Activated CD8-positive, alpha-beta memory T cell treated with anti-CD3 and anti-CD28 coated beads, Interleukin-2, amount 10 ng/mL, durations not matched to agents 7 days and 5 days (primary cell): ENCODE results near the gene ISM1. TPM values are rescaled to one million over a fixed set of nuclear protein-coding genes. Genes with fewer than 3 reads are reported as not detected.

Experiments
- ATAC-seq: fragments of 150-1000 bp; cut with Tn5 transposase; one replicate; pipeline ENCODE4 v1.10.0; 2021; ENCODE audit warnings: moderate library complexity
- CTCF ChIA-PET: fragments of 350-600 bp; sonication (Branson Sonifier 250); formaldehyde crosslinking; loops from one replicate; lab custom pipeline; 2021; ENCODE audit warnings: antibody characterized with exemption; lab: Charles Lee
- DNase-seq: peaks from one replicate; pipeline ENCODE4 v3.0.0-alpha.2; 2020
- H3K27ac Mint-ChIP-seq: one replicate; pipeline ENCODE4 v1.8.0; 2021; ENCODE audit warnings: mild to moderate bottlenecking, mixed read lengths
- H3K27me3 Mint-ChIP-seq: one replicate; pipeline ENCODE4 v1.8.0; 2021; ENCODE audit warnings: mixed read lengths
- H3K36me3 Mint-ChIP-seq: one replicate; pipeline ENCODE4 v1.8.0; 2021; ENCODE audit warnings: mild to moderate bottlenecking, mixed read lengths
- H3K4me1 Mint-ChIP-seq: one replicate; pipeline ENCODE4 v1.8.0; 2021; ENCODE audit warnings: mixed read lengths
- H3K4me3 Mint-ChIP-seq: one replicate; pipeline ENCODE4 v1.8.0; 2021; ENCODE audit warnings: mild to moderate bottlenecking, moderate library complexity, mixed read lengths
- H3K9me3 Mint-ChIP-seq: one replicate; pipeline ENCODE4 v1.8.0; 2022; ENCODE audit warnings: low read depth, mixed read lengths
- total RNA-seq, 2 experiments: library from RNA; stranded (reverse); gene quantifications; one replicate each; pipeline ENCODE4 v1.2.3, GENCODE V29; 2021

The ISM1 gene
- total RNA-seq, 2 experiments from 2014 or later: 0.12 to 0.23 TPM

- H3K9me3 Mint-ChIP-seq: no peaks in the 10 kb centered on the region
- ATAC-seq (no peak), DNase-seq (no peak)
- H3K36me3 Mint-ChIP-seq: no peaks in the 10 kb centered on the region
- CTCF ChIA-PET: no interaction called here
- no peak overlapping the region for H3K27ac Mint-ChIP-seq
- peaks cover 2% of the 10 kb centered on the region for H3K27me3 Mint-ChIP-seq
- no peaks in the 10 kb centered on the region for H3K4me1 Mint-ChIP-seq
- H3K4me3 Mint-ChIP-seq: no peak overlapping the region
Measured at GRCh38 chr20:13286052-13286451, 65.0 kb downstream of the ISM1 start.

GRCh38 chr20:13286607-13287006 lies 65.5 kb downstream of the ISM1 start:
- CTCF ChIA-PET: no interaction called here
- no peak for DNase-seq
- Mint-ChIP-seq H3K4me3 (no peak overlapping the region), H3K36me3 (no peaks in the 10 kb centered on the region), H3K4me1 (no peaks in the 10 kb centered on the region), H3K27me3 (peaks cover 2% of the 10 kb centered on the region), H3K9me3 (no peaks in the 10 kb centered on the region), H3K27ac (no peak overlapping the region)
- no peak for ATAC-seq

- ATAC-seq: no peak
- H3K9me3 Mint-ChIP-seq: no peaks in the 10 kb centered on the region
- no peak overlapping the region for H3K27ac Mint-ChIP-seq
- no peaks in the 10 kb centered on the region for H3K36me3 Mint-ChIP-seq
- no peak for DNase-seq
- H3K4me3 Mint-ChIP-seq: no peak overlapping the region
- no peaks in the 10 kb centered on the region for H3K4me1 Mint-ChIP-seq
- peaks cover 2% of the 10 kb centered on the region for H3K27me3 Mint-ChIP-seq
- CTCF ChIA-PET: no interaction called here
Measured at GRCh38 chr20:13288357-13288756, 67.3 kb downstream of the ISM1 start.

GRCh38 chr20:13289031-13289430 lies 68.0 kb downstream of the ISM1 start:
- H3K27me3 Mint-ChIP-seq: peaks cover 2% of the 10 kb centered on the region
- H3K4me1 Mint-ChIP-seq: no peaks in the 10 kb centered on the region
- CTCF ChIA-PET: no interaction called here
- H3K9me3 Mint-ChIP-seq: no peaks in the 10 kb centered on the region
- ATAC-seq (no peak), DNase-seq (no peak)
- no peak overlapping the region for H3K27ac Mint-ChIP-seq
- no peaks in the 10 kb centered on the region for H3K36me3 Mint-ChIP-seq
- no peak overlapping the region for H3K4me3 Mint-ChIP-seq

- peaks cover 2% of the 10 kb centered on the region for H3K27me3 Mint-ChIP-seq
- no peaks in the 10 kb centered on the region for H3K4me1 Mint-ChIP-seq
- H3K27ac Mint-ChIP-seq: no peak overlapping the region
- ATAC-seq: no peak
- H3K36me3 Mint-ChIP-seq: no peaks in the 10 kb centered on the region
- H3K4me3 Mint-ChIP-seq: no peak overlapping the region
- CTCF ChIA-PET: no interaction called here
- no peaks in the 10 kb centered on the region for H3K9me3 Mint-ChIP-seq
- no peak for DNase-seq
Measured at GRCh38 chr20:13290724-13291123, 69.7 kb downstream of the ISM1 start.

- ATAC-seq (no peak), DNase-seq (no peak)
- H3K27ac Mint-ChIP-seq: no peak overlapping the region
- peaks cover 2% of the 10 kb centered on the region for H3K27me3 Mint-ChIP-seq
- no peaks in the 10 kb centered on the region for H3K36me3 Mint-ChIP-seq
- CTCF ChIA-PET: no interaction called here
- no peak overlapping the region for H3K4me3 Mint-ChIP-seq
- no peaks in the 10 kb centered on the region for H3K9me3 Mint-ChIP-seq
- no peaks in the 10 kb centered on the region for H3K4me1 Mint-ChIP-seq
Measured at GRCh38 chr20:13291157-13291556, 70.1 kb downstream of the ISM1 start.

DNA sequence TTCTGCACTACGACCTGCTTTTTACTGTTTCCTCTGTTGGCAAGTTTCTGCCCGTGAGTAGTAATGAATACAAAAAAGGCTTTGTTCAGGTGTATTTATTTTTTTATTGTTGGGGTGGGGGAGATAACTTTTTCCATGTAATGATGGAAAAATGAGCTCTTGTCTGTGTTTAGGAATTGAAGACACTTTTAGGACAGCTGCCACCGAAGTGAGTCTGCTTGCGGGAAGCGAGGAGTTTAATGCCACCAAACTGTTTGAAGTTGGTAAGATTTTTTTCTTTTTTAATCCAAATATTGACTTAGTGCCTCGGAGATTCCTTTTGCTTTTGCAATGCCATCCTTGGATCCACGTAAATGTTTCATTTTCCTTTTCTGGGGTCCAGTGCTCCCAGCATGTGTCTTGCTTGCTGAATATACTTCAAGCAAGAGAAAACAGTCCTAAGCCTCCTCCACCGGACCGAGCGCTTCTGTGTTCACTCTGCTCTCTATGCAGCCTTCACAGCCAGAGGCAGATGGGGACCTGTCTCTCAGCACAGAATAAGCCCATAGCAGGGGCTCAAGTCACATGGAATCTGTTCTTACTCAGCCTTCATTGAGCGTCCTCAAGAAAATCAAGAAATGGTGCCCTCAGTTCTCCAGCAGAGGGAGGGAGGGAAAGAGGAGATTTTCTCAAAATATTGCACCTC lies 71.3 kb downstream of the ISM1 start:
- CTCF ChIA-PET: interaction anchor here (0.8 kb wide), 1 partner anchor 11 kb away, joined by 3 read pairs; no protein-coding TSS in a partner anchor
- Mint-ChIP-seq H3K4me1 (no peaks in the 10 kb centered on the region), H3K36me3 (no peaks in the 10 kb centered on the region), H3K4me3 (no peak overlapping the region), H3K27me3 (peaks cover 2% of the 10 kb centered on the region), H3K9me3 (no peaks in the 10 kb centered on the region), H3K27ac (no peak overlapping the region)
- no peak for ATAC-seq
- no peak for DNase-seq

- ATAC-seq (no peak), DNase-seq (no peak)
- H3K27me3 Mint-ChIP-seq: no peaks in the 10 kb centered on the region
- CTCF ChIA-PET: no interaction called here
- no peaks in the 10 kb centered on the region for H3K9me3 Mint-ChIP-seq
- no peaks in the 10 kb centered on the region for H3K4me1 Mint-ChIP-seq
- H3K27ac Mint-ChIP-seq: no peak overlapping the region
- H3K36me3 Mint-ChIP-seq: no peaks in the 10 kb centered on the region
- no peak overlapping the region for H3K4me3 Mint-ChIP-seq
Measured at GRCh38 chr20:13294522-13294921, 73.4 kb downstream of the ISM1 start.

DNA sequence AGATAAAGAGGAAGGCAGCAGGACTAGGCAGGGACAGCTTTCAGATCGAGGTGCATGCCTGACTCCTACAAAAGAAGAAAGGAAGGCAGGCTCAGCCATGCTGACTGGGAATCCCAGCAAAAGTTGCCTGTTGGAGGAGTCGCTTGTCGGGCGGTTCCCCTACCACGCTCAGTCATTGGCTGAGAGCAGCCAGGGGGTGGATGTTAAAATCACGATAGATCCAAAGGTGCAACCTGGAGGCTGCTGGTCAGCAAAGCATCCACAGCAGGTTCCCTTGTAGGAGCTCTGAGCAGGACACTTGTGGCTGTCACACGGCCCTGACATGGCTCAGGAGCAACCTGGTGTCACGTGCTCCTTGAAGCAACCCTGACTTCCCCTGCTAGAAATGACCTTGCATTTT lies 74.6 kb downstream of the ISM1 start:
- H3K27me3 Mint-ChIP-seq: no peaks in the 10 kb centered on the region
- H3K36me3 Mint-ChIP-seq: no peaks in the 10 kb centered on the region
- CTCF ChIA-PET: no interaction called here
- no peaks in the 10 kb centered on the region for H3K9me3 Mint-ChIP-seq
- no peak for DNase-seq
- H3K27ac Mint-ChIP-seq: no peak overlapping the region
- no peak overlapping the region for H3K4me3 Mint-ChIP-seq
- ATAC-seq: no peak
- H3K4me1 Mint-ChIP-seq: no peaks in the 10 kb centered on the region

- H3K36me3 Mint-ChIP-seq: no peaks in the 10 kb centered on the region
- no peaks in the 10 kb centered on the region for H3K4me1 Mint-ChIP-seq
- ATAC-seq: no peak
- H3K4me3 Mint-ChIP-seq: no peak overlapping the region
- no peaks in the 10 kb centered on the region for H3K27me3 Mint-ChIP-seq
- H3K27ac Mint-ChIP-seq: no peak overlapping the region
- DNase-seq: no peak
- CTCF ChIA-PET: no interaction called here
- H3K9me3 Mint-ChIP-seq: no peaks in the 10 kb centered on the region
Measured at GRCh38 chr20:13296070-13296469, 75.0 kb downstream of the ISM1 start.

DNA sequence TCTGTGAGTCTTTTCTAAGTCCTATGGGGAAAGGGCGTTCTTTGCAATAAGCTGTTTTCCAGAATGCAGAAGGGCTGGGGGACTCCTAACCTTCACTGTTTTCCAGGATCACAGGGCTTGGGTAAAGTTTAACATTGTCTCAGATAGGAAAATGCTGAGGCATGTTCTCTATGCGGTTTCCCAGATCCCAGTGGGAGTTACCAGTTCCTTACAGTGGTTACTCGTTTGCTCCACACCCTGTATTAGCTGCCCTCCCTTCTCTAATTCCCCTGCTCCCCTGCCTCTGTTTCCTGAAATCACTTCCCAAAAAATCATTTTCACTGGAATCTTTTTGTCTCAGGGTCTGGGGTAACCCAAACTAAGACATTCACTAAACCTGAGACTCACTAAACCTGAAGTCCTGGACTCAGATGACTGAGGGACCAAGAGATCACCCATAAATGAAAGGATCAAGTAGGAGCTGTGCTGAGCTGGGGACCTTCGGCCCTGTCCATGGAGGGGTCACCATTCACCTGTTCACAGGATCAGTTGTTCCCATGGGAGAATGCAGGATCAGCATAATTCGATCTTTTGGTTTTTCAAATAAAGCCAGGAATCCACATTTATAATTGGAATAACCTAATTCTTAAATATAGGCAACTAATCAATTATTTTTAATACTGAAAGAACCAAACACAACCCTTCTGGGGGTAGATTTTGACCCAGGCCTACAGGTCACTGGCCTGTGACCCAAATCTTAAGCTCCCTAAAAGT lies 76.2 kb downstream of the ISM1 start:
- Mint-ChIP-seq H3K27me3 (no peaks in the 10 kb centered on the region), H3K9me3 (no peaks in the 10 kb centered on the region), H3K4me1 (no peaks in the 10 kb centered on the region), H3K36me3 (no peaks in the 10 kb centered on the region), H3K27ac (no peak overlapping the region), H3K4me3 (no peak overlapping the region)
- CTCF ChIA-PET: no interaction called here
- DNase-seq: no peak
- no peak for ATAC-seq

- no peak overlapping the region for H3K27ac Mint-ChIP-seq
- H3K27me3 Mint-ChIP-seq: no peaks in the 10 kb centered on the region
- CTCF ChIA-PET: no interaction called here
- H3K4me3 Mint-ChIP-seq: no peak overlapping the region
- no peaks in the 10 kb centered on the region for H3K4me1 Mint-ChIP-seq
- no peak for ATAC-seq
- H3K9me3 Mint-ChIP-seq: no peaks in the 10 kb centered on the region
- no peak for DNase-seq
- no peaks in the 10 kb centered on the region for H3K36me3 Mint-ChIP-seq
Measured at GRCh38 chr20:13298692-13299373, 77.8 kb downstream of the ISM1 start.

GRCh38 chr20:13299401-13299800 lies 78.3 kb downstream of the ISM1 start:
- no peak for DNase-seq
- no peaks in the 10 kb centered on the region for H3K36me3 Mint-ChIP-seq
- H3K4me3 Mint-ChIP-seq: no peak overlapping the region
- no peaks in the 10 kb centered on the region for H3K4me1 Mint-ChIP-seq
- CTCF ChIA-PET: no interaction called here
- H3K9me3 Mint-ChIP-seq: no peaks in the 10 kb centered on the region
- H3K27ac Mint-ChIP-seq: peak overlapping the region; percentile 44
- no peak for ATAC-seq
- H3K27me3 Mint-ChIP-seq: no peaks in the 10 kb centered on the region

DNA sequence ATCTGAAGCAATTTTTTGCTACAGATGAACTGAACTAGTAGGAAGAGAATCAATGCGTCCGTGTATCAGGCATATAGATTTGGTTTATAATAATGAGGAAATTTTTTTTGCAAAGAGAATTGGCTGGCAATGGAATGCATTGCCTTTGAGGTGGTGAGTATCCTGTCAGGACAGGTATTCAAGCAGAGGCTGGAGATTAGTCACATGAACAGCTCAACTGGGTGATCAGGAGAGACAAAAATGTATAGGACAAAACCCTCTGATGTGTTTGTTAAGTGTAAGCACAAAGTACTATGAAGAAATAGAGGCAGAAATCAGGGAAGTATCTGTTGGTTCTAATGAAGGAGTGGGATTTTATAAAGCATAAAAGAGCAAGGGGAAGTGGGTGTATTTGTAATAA lies 80.5 kb downstream of the ISM1 start:
- H3K27me3 Mint-ChIP-seq: no peaks in the 10 kb centered on the region
- H3K4me1 Mint-ChIP-seq: no peaks in the 10 kb centered on the region
- DNase-seq (no peak), ATAC-seq (no peak)
- H3K4me3 Mint-ChIP-seq: no peak overlapping the region
- no peaks in the 10 kb centered on the region for H3K36me3 Mint-ChIP-seq
- no peaks in the 10 kb centered on the region for H3K9me3 Mint-ChIP-seq
- H3K27ac Mint-ChIP-seq: no peak overlapping the region
- CTCF ChIA-PET: interaction anchor here (0.8 to 2.2 kb wide), 4 partner anchors 8 to 181 kb away, joined by 3 to 30 read pairs (median 4); no protein-coding TSS in a partner anchor
